K562 (cell line): Measurements from ENCODE around the gene SRC. TPM values are rescaled to one million over a fixed set of nuclear protein-coding genes. Genes with fewer than 3 reads are reported as not detected.
A peak's percentile ranks its signal among the peaks of the same experiment; 100 is the strongest.

Experiments
- CBX8 ChIP-seq: fragments of 200-600 bp; sonication (generic); IDR thresholded peaks from 2 replicates; pipeline ENCODE4 v1.6.1; 2012; ENCODE audit warnings: borderline replicate concordance, mixed run types, low read depth, mild to moderate bottlenecking, moderate library complexity, mixed read lengths, low read length, control low read depth, inconsistent platforms; ENCODE audit not compliant: poor library complexity, severe bottlenecking; ENCODE audit errors: extremely low read depth
- E2F3 ChIP-seq: fragments of 250-450 bp; sonication (Bioruptor Pico); IDR thresholded peaks from 2 replicates; pipeline ENCODE4 v1.4.0; 2020; ENCODE audit warnings: mild to moderate bottlenecking
- FUS ChIP-seq: fragments of 200-400 bp; formaldehyde crosslinking; optimal IDR thresholded peaks from 2 replicates; pipeline ENCODE3; 2017; ENCODE audit warnings: low read depth, low read length
- HDAC2 ChIP-seq: fragments of 450-650 bp; IDR thresholded peaks from 2 replicates; pipeline ENCODE4 v1.6.1; 2016; ENCODE audit warnings: mild to moderate bottlenecking
- HOXB6 ChIP-seq: fragments of 250-450 bp; sonication (Bioruptor Pico); IDR thresholded peaks from 2 replicates; pipeline ENCODE4 v1.5.1; 2022; ENCODE audit warnings: mild to moderate bottlenecking, borderline replicate concordance
- JUND ChIP-seq, 2 experiments: IDR thresholded peaks; 2 replicates in 1 of 2; 3 replicates in 1 of 2; pipeline ENCODE4 v1.6.1; 2011; ENCODE audit warnings: borderline replicate concordance in 2 of 2, low read depth in 2 of 2, low read length in 2 of 2, improper control_type of control experiment in 1 of 2, missing biosample characterization in 1 of 2, missing genetic modification characterization in 1 of 2, missing genetic modification reagents in 1 of 2
- KAT7 ChIP-seq: sonication (generic); formaldehyde crosslinking; IDR thresholded peaks from 2 replicates; pipeline ENCODE4 v1.8.0; 2022; ENCODE audit warnings: missing genetic modification reagents, mild to moderate bottlenecking, borderline replicate concordance
- NCOA1 ChIP-seq: fragments of 450-650 bp; IDR thresholded peaks from 2 replicates; pipeline ENCODE4 v1.6.1; 2016; ENCODE audit warnings: low read depth
- PRMT5 ChIP-seq: sonication (generic); formaldehyde crosslinking; IDR thresholded peaks from 2 replicates; pipeline ENCODE4 v1.5.0; 2020; ENCODE audit warnings: missing genetic modification reagents
- SMARCA5 ChIP-seq: fragments of 450-650 bp; IDR thresholded peaks from 2 replicates; pipeline ENCODE4 v1.6.1; 2016
- SREBF1 ChIP-seq: fragments of 150-350 bp; IDR thresholded peaks from 2 replicates; pipeline ENCODE4 v1.6.1; 2014; ENCODE audit warnings: antibody characterized with exemption, low read depth, low read length, borderline replicate concordance
- TAF1 ChIP-seq: IDR thresholded peaks from 2 replicates; pipeline ENCODE4 v1.6.1; 2011; ENCODE audit warnings: mild to moderate bottlenecking, low read length, moderate library complexity; ENCODE audit not compliant: insufficient read depth, control insufficient read depth, severe bottlenecking; ENCODE audit errors: extremely low read depth
- TAL1 ChIP-seq: fragments of 450-650 bp; IDR thresholded peaks from 2 replicates; pipeline ENCODE4 v1.6.1; 2016; ENCODE audit warnings: mild to moderate bottlenecking
- TCFL5 ChIP-seq: fragments of 250-450 bp; sonication (Bioruptor Pico); conservative IDR thresholded peaks from 2 replicates; pipeline ENCODE4 v1.6.1; 2021; ENCODE audit warnings: mild to moderate bottlenecking, moderate library complexity, matching md5 sums
- TEAD1 ChIP-seq, 2 experiments: fragments of 450-650 bp in 1 of 2; sonication (generic) in 1 of 2; formaldehyde crosslinking; IDR thresholded peaks; 2 replicates each; pipeline versions ENCODE4 v1.4.0 to v1.8.0; 2020 to 2022; ENCODE audit warnings: mild to moderate bottlenecking in 2 of 2, missing genetic modification reagents in 1 of 2
- ZBTB17 ChIP-seq: fragments of 450-650 bp; formaldehyde crosslinking; IDR thresholded peaks from 2 replicates; pipeline ENCODE4 v1.4.0; 2020; ENCODE audit warnings: mild to moderate bottlenecking
- ZFP1 ChIP-seq: fragments of 450-650 bp; formaldehyde crosslinking; IDR thresholded peaks from 2 replicates; pipeline ENCODE4 v1.4.0; 2020; ENCODE audit warnings: mild to moderate bottlenecking, mixed read lengths
- ZNF175 ChIP-seq: fragments of 200-800 bp; sonication (Bioruptor generic); IDR thresholded peaks from 2 replicates; pipeline ENCODE4 v1.6.1; 2016; ENCODE audit warnings: low read depth, mild to moderate bottlenecking, missing genetic modification characterization, missing compliant biosample characterization
- ZNF766 ChIP-seq: fragments of 200-800 bp; sonication (Bioruptor generic); conservative IDR thresholded peaks from 2 replicates; pipeline ENCODE4 v1.6.1; 2016; ENCODE audit warnings: missing genetic modification characterization, missing compliant biosample characterization
- polyA plus RNA-seq, 8 experiments: library from polyadenylated mRNA; depleted of rRNA in 4 of 8; stranded (reverse) in 5 of 8; unstranded in 3 of 8; fragments of >200 nt; fragmentation: Nextera tagmentation in 2 of 8; fragmentation: Illumina TruSeq in 1 of 8; extraction: Ambion mirVana in 2 of 8; extraction: Trizol in 1 of 8; gene quantifications; 2 replicates each; pipeline versions ENCODE4 v1.2.1 to v1.2.3, GENCODE V29; 2011 to 2014; ENCODE audit warnings: inconsistent platforms in 1 of 8, missing spikeins in 1 of 8
- total RNA-seq, 7 experiments: library from RNA; depleted of rRNA in 6 of 7; stranded (reverse); fragments of >200 nt in 6 of 7; fragmentation: Illumina TruSeq in 2 of 7; extraction: Trizol in 2 of 7; gene quantifications; 2 replicates each; pipeline versions ENCODE4 v1.2.1 to v1.2.3, GENCODE V29; 2011 to 2021; ENCODE audit warnings: low replicate concordance in 1 of 7
- TF ChIP-seq, protein P1 (sequence below): fragments of 450-650 bp; IDR thresholded peaks from 2 replicates; pipeline ENCODE4 v1.7.0; 2016; ENCODE audit warnings: borderline replicate concordance
- TF ChIP-seq, protein P2 (sequence below): sonication (generic); formaldehyde crosslinking; IDR thresholded peaks from 2 replicates; pipeline ENCODE4 v1.9.0; 2022; ENCODE audit warnings: mild to moderate bottlenecking, missing genetic modification reagents
- TF ChIP-seq, protein P3 (sequence below): fragments of 250-450 bp; sonication (Bioruptor Pico); IDR thresholded peaks from 2 replicates; pipeline ENCODE4 v1.8.0; 2021; ENCODE audit warnings: borderline replicate concordance, mild to moderate bottlenecking, moderate library complexity; ENCODE audit not compliant: poor library complexity, severe bottlenecking

The SRC gene
- total and polyA plus RNA-seq, 9 of the 15 experiments (the other 6 are each of a cell fraction or from before 2014, with no cell fraction given) = 0.06 to 8.5 (median 3.1) TPM

DNA sequence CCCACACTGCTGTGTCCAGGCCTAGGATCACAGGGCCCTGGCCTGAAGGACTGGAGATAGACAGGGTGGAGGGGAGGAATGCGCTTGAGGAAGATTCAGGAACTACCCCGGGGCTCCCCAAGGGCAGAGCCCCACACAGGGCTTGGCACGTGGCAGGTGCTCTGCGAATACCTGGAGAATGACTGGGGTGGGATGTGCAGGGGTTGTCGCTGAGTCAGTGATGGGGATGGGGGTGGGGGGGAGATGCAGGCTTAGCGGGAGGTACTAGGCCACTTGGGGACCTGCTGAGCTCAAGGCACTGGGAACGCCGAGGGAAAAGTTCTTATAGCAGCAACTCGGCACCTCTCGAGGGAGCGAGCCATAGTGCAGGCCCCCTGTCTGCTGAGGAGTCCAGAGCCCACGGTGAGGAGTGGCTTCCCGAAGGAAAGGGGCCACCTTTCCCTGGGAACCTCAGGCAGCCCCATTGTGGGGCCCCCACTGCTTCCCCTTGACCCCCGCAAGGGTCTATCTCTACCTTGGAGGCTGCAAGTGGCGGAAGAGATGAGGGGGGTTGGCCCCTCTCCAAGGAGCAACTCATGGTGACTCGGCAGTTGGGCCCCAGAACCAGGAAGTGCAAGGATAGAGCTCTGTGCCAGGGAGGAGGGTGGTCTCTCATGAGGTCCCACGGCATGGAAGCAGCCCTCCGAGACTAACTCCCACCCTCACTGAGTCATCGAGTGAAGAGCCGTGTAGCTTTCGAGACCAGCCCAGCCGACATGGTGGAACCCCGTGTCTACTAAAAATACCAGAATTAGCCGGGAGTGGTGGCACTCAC, 33.1 kb downstream of the SRC start (continued):
- TF ChIP-seq, protein P1, sequence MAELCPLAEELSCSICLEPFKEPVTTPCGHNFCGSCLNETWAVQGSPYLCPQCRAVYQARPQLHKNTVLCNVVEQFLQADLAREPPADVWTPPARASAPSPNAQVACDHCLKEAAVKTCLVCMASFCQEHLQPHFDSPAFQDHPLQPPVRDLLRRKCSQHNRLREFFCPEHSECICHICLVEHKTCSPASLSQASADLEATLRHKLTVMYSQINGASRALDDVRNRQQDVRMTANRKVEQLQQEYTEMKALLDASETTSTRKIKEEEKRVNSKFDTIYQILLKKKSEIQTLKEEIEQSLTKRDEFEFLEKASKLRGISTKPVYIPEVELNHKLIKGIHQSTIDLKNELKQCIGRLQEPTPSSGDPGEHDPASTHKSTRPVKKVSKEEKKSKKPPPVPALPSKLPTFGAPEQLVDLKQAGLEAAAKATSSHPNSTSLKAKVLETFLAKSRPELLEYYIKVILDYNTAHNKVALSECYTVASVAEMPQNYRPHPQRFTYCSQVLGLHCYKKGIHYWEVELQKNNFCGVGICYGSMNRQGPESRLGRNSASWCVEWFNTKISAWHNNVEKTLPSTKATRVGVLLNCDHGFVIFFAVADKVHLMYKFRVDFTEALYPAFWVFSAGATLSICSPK = no peak
- TF ChIP-seq HOXB6 (CRISPR knock-in tag) (no peak), CBX8 (no peak), ZNF766 (peak; percentile 75), SMARCA5 (no peak), FUS (no peak), JUND (IDR thresholded peaks at IDR 0.05; ENCODE audit: borderline replicate concordance, low read depth, low read length) (peak; percentile 68), JUND (tag; IDR thresholded peaks at IDR 0.05; ENCODE audit: borderline replicate concordance, low read depth, low read length) (peak; percentile 64; the same call in 1 of the 3 replicates), HDAC2 (peak; percentile 59), TCFL5 (CRISPR knock-in tag) (no peak), E2F3 (no peak), NCOA1 (peak; percentile 48; the same call in 1 of the 2 replicates), ZBTB17 (CRISPR knock-in tag) (peak; percentile 73; the same call in 1 of the 2 replicates), ZNF175 (CRISPR knock-in tag) (peak; percentile 79), SREBF1 (no peak), TAL1 (peak; percentile 41; the same call in 1 of the 2 replicates), ZFP1 (CRISPR knock-in tag) (no peak), KAT7 (no peak), TAF1 (peak; percentile 82), PRMT5 (CRISPR knock-in tag) (no peak), TEAD1 (CRISPR knock-in tag; IDR thresholded peaks at IDR 0.05) (peak in 1 of 2 experiments; percentile 71; a peak in 2 of 4 replicates)
- TF ChIP-seq, protein P2, sequence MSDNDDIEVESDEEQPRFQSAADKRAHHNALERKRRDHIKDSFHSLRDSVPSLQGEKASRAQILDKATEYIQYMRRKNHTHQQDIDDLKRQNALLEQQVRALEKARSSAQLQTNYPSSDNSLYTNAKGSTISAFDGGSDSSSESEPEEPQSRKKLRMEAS (CRISPR knock-in tag) = peak; percentile 57
- TF ChIP-seq, protein P3, sequence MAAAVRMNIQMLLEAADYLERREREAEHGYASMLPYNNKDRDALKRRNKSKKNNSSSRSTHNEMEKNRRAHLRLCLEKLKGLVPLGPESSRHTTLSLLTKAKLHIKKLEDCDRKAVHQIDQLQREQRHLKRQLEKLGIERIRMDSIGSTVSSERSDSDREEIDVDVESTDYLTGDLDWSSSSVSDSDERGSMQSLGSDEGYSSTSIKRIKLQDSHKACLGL = no peak
